Endodermal cell (in vitro differentiated cells): ENCODE measurements around the gene UBE2Q1. TPM values are rescaled to one million over a fixed set of nuclear protein-coding genes. Genes with fewer than 3 reads are reported as not detected.

ENCODE experiments used
- DNase-seq: peaks from one replicate; pipeline ENCODE4 v3.0.0-alpha.2; 2017
- H3K27ac ChIP-seq: 2 replicates; pipeline ENCODE4 v1.5.1; 2013; ENCODE audit warnings: mild to moderate bottlenecking, low read depth, low read length, moderate library complexity
- H3K27me3 ChIP-seq: 2 replicates; pipeline ENCODE4 v1.6.1; 2013; ENCODE audit warnings: mild to moderate bottlenecking, low read length, moderate library complexity; ENCODE audit not compliant: insufficient read depth, control insufficient read depth, poor library complexity, severe bottlenecking
- H3K36me3 ChIP-seq: 2 replicates; pipeline ENCODE4 v1.7.0; 2013; ENCODE audit warnings: mild to moderate bottlenecking, low read length, moderate library complexity; ENCODE audit not compliant: control insufficient read depth, insufficient read depth
- H3K4me1 ChIP-seq: one replicate; pipeline ENCODE4 v1.7.0; 2013; ENCODE audit warnings: low read length; ENCODE audit not compliant: control insufficient read depth, insufficient read depth
- H3K4me3 ChIP-seq: 2 replicates; pipeline ENCODE4 v1.5.1; 2013; ENCODE audit warnings: mild to moderate bottlenecking, low read length, moderate library complexity
- H3K9ac ChIP-seq: 2 replicates; pipeline ENCODE4 v1.6.1; 2013; ENCODE audit warnings: mild to moderate bottlenecking, low read length, moderate library complexity; ENCODE audit not compliant: poor library complexity, severe bottlenecking; ENCODE audit errors: extremely low read depth
- H3K9me3 ChIP-seq: 2 replicates; pipeline ENCODE4 v1.6.1; 2013; ENCODE audit warnings: mild to moderate bottlenecking, low read length, moderate library complexity; ENCODE audit not compliant: control insufficient read depth
- H3K27ac Mint-ChIP-seq: 2 replicates; pipeline ENCODE4 v1.8.0; 2020; ENCODE audit warnings: mixed read lengths
- H3K27me3 Mint-ChIP-seq: 2 replicates; pipeline ENCODE4 v1.8.0; 2021; ENCODE audit warnings: mild to moderate bottlenecking, mixed read lengths; ENCODE audit not compliant: insufficient read depth
- H3K36me3 Mint-ChIP-seq: 2 replicates; pipeline ENCODE4 v1.8.0; 2020; ENCODE audit warnings: low read depth, mixed read lengths
- H3K4me1 Mint-ChIP-seq: 2 replicates; pipeline ENCODE4 v1.8.0; 2020; ENCODE audit warnings: mixed read lengths
- H3K4me3 Mint-ChIP-seq: 2 replicates; pipeline ENCODE4 v1.8.0; 2020; ENCODE audit warnings: mild to moderate bottlenecking, moderate library complexity, mixed read lengths
- H3K9me3 Mint-ChIP-seq: 2 replicates; pipeline ENCODE4 v1.8.0; 2020; ENCODE audit warnings: mild to moderate bottlenecking, mixed read lengths
- WGBS, 2 experiments: methylation state at CpG; one replicate each; pipeline versions ENCODE4 v1.1.5 to v1.1.7; 2013; ENCODE audit warnings: missing lambda C conversion rate in 2 of 2, mixed read lengths in 1 of 2; ENCODE audit not compliant: insufficient coverage in 1 of 2, insufficient read length in 1 of 2; 5-methylcytosine and 5-hydroxymethylcytosine counted together
- total RNA-seq, 2 donors: library from RNA; stranded (reverse); fragmentation: NEBNext Ultra II Directional in 1 of 2; extraction: Animal tissue kit (Norgen Biotek cat#: 25700) in 1 of 2; gene quantifications; 2 replicates in 1 of 2; 3 replicates in 1 of 2; pipeline ENCODE4 v1.2.1, GENCODE V29; 2021
- TF ChIP-seq, protein P1 (sequence below): fragments of 200-600 bp; sonication (generic); conservative IDR thresholded peaks from 2 replicates; pipeline ENCODE4 v1.5.0; 2021; ENCODE audit warnings: antibody characterized with exemption, mild to moderate bottlenecking

The UBE2Q1 gene
- total RNA-seq, 2 donors from 2014 or later: 83.0 to 94.7 TPM

DNA sequence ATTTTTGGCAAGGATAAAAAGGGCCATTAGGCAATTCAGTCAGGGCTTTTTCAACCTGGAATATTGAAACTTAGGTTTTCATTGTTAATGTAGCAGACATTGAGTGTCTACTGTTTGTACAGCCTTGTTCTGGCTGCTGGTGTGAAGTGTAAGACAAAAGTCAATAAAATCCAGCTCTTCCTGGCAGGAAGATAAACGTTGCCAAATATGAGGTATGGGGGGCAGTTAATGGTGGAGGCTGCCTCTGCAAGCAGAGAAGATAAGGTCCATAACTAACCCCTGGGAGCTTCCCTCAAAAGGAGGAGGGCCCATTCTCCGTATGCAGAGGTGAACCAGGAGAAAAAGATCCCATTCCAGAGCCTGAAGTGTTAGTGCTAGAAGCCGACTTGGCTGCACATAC is 36.8 kb downstream of the UBE2Q1 start:
- no peak overlapping the region for H3K4me3 Mint-ChIP-seq
- 82 to 89% methylated on average over 3 of the region's 3 CpGs for WGBS, 2 experiments
- H3K4me1 ChIP-seq: no peaks in the 10 kb centered on the region
- no peak overlapping the region for H3K27ac ChIP-seq
- DNase-seq: no peak
- TF ChIP-seq, protein P1, sequence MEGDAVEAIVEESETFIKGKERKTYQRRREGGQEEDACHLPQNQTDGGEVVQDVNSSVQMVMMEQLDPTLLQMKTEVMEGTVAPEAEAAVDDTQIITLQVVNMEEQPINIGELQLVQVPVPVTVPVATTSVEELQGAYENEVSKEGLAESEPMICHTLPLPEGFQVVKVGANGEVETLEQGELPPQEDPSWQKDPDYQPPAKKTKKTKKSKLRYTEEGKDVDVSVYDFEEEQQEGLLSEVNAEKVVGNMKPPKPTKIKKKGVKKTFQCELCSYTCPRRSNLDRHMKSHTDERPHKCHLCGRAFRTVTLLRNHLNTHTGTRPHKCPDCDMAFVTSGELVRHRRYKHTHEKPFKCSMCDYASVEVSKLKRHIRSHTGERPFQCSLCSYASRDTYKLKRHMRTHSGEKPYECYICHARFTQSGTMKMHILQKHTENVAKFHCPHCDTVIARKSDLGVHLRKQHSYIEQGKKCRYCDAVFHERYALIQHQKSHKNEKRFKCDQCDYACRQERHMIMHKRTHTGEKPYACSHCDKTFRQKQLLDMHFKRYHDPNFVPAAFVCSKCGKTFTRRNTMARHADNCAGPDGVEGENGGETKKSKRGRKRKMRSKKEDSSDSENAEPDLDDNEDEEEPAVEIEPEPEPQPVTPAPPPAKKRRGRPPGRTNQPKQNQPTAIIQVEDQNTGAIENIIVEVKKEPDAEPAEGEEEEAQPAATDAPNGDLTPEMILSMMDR: no peak
- H3K36me3 Mint-ChIP-seq: no peaks in the 10 kb centered on the region
- no peak overlapping the region for H3K9ac ChIP-seq
- H3K4me3 ChIP-seq: no peak overlapping the region
- H3K9me3 ChIP-seq: no peaks in the 10 kb centered on the region
- peaks cover 6% of the 10 kb centered on the region for H3K27me3 Mint-ChIP-seq
- H3K9me3 Mint-ChIP-seq: no peaks in the 10 kb centered on the region
- no peaks in the 10 kb centered on the region for H3K4me1 Mint-ChIP-seq
- no peaks in the 10 kb centered on the region for H3K36me3 ChIP-seq
- no peak overlapping the region for H3K27ac Mint-ChIP-seq
- H3K27me3 ChIP-seq: no peaks in the 10 kb centered on the region

DNA sequence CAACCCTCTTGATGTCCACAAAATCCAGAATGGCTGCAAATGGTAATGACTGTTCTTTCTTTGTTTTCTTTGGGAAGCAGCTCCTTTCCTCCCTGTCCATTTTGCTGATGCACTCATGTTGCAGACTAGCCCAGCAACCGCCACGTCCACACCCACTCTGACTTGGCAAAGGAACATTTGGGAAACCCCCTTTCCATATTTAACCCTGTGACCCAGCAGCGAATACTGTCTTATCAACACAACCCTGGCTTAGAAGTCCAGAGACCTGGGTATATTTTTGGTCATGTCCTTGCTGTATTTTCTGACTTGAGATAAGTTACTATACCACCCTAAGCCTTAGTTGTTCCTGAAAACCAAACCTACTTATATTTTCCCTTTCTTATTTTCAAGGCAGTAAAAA is 38.1 kb downstream of the UBE2Q1 start:
- Histone ChIP-seq H3K36me3 (no peaks in the 10 kb centered on the region), H3K9ac (no peak overlapping the region), H3K27me3 (no peaks in the 10 kb centered on the region), H3K27ac (no peak overlapping the region), H3K9me3 (no peaks in the 10 kb centered on the region), H3K4me3 (no peak overlapping the region), H3K4me1 (no peaks in the 10 kb centered on the region)
- Mint-ChIP-seq H3K9me3 (no peaks in the 10 kb centered on the region), H3K36me3 (no peaks in the 10 kb centered on the region), H3K27me3 (peaks cover 7% of the 10 kb centered on the region), H3K4me1 (no peaks in the 10 kb centered on the region), H3K27ac (no peak overlapping the region), H3K4me3 (no peak overlapping the region)
- WGBS, 2 experiments: 80 to 92% methylated on average over 1 to 3 of the region's 3 CpGs
- no peak for DNase-seq
- TF ChIP-seq, protein P1: no peak

DNA sequence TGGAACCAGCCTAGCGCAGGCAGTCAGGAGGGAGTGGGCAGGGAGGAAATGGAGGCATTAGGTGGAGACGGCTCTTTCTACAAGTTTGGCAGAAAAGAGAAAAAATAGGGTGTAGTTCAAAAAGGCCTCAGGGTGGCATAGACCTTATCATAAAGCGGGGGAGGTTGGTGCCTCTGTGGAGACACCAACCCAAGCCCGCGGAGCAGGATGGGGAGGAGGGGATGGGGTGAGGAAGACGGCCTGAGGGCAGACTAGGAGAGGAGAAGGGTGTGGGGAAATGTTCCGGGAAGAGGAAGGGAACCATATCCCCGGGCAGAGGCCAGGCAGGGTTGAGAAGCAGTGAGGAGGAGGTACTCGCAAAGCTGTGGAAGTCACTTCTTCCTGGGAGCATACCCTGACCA is 38.9 kb downstream of the UBE2Q1 start:
- H3K36me3 ChIP-seq: no peaks in the 10 kb centered on the region
- TF ChIP-seq, protein P1: no peak
- no peak overlapping the region for H3K9ac ChIP-seq
- WGBS, 2 experiments: 91 to 94% methylated on average over 9 of the region's 9 CpGs
- H3K4me1 Mint-ChIP-seq: no peaks in the 10 kb centered on the region
- no peak overlapping the region for H3K27ac ChIP-seq
- no peak overlapping the region for H3K4me3 Mint-ChIP-seq
- H3K9me3 Mint-ChIP-seq: no peaks in the 10 kb centered on the region
- no peaks in the 10 kb centered on the region for H3K9me3 ChIP-seq
- H3K4me3 ChIP-seq: no peak overlapping the region
- H3K27ac Mint-ChIP-seq: no peak overlapping the region
- H3K27me3 ChIP-seq: no peaks in the 10 kb centered on the region
- no peaks in the 10 kb centered on the region for H3K36me3 Mint-ChIP-seq
- no peaks in the 10 kb centered on the region for H3K4me1 ChIP-seq
- DNase-seq: no peak
- H3K27me3 Mint-ChIP-seq: peaks cover 7% of the 10 kb centered on the region
